Activated T-cell treated with anti-CD3 and anti-CD28 coated beads for 1 hour (primary cell): ENCODE data around the gene KIAA0040.
A peak's percentile ranks its signal among the peaks of the same experiment; 100 is the strongest.

Experiments
- DNase-seq: peaks from one replicate; pipeline ENCODE4 v3.0.0-alpha.2; 2020; ENCODE audit warnings: low read depth

The KIAA0040 gene

GRCh38 chr1:175192630-175193526 is at the start of gene KIAA0040:
Gene KIAA0040 (minus strand): TSS chr1:175192776. CDS start chr1:175161013, 31,763 bp downstream.
- peak; percentile 36 for DNase-seq

- DNase-seq, result no peak
Observed at GRCh38 chr1:175237389-175237788, 44.8 kb upstream of the KIAA0040 start.

- no peak for DNase-seq
Observed at GRCh38 chr1:175234639-175235038, 42.1 kb upstream of the KIAA0040 start.

GRCh38 chr1:175232335-175232734 is 39.8 kb upstream of the KIAA0040 start:
- DNase-seq, result no peak

GRCh38 chr1:175225805-175226129 is 33.2 kb upstream of the KIAA0040 start:
- DNase-seq, result no peak

GRCh38 chr1:175222296-175222938 is 29.8 kb upstream of the KIAA0040 start:
- no peak for DNase-seq

- no peak for DNase-seq
Observed at GRCh38 chr1:175221557-175222175, 29.1 kb upstream of the KIAA0040 start.

GRCh38 chr1:175220853-175221556 is 28.4 kb upstream of the KIAA0040 start:
- DNase-seq, result no peak

GRCh38 chr1:175219774-175220173 is 27.2 kb upstream of the KIAA0040 start:
- DNase-seq, result no peak

- no peak for DNase-seq
Observed at GRCh38 chr1:175218786-175219434, 26.3 kb upstream of the KIAA0040 start.

- DNase-seq, result no peak
Observed at GRCh38 chr1:175217721-175218531, 25.4 kb upstream of the KIAA0040 start.

GRCh38 chr1:175216444-175216843 is 23.9 kb upstream of the KIAA0040 start:
- DNase-seq, result no peak

GRCh38 chr1:175211656-175212055 is 19.1 kb upstream of the KIAA0040 start:
- no peak for DNase-seq

- no peak for DNase-seq
Observed at GRCh38 chr1:175210744-175211143, 18.2 kb upstream of the KIAA0040 start.

- no peak for DNase-seq
Observed at GRCh38 chr1:175209493-175209921, 16.9 kb upstream of the KIAA0040 start.

- peak; percentile 29 for DNase-seq
Observed at GRCh38 chr1:175208773-175209492, 16.4 kb upstream of the KIAA0040 start.

GRCh38 chr1:175207971-175208370 is 15.4 kb upstream of the KIAA0040 start:
- no peak for DNase-seq

GRCh38 chr1:175206687-175207086 is 14.1 kb upstream of the KIAA0040 start:
- DNase-seq, result no peak

- no peak for DNase-seq
Observed at GRCh38 chr1:175204330-175204729, 11.8 kb upstream of the KIAA0040 start.

- DNase-seq, result no peak
Observed at GRCh38 chr1:175203570-175204068, 11.0 kb upstream of the KIAA0040 start.
